Measurements from ENCODE around the gene PIP4K2A.

The PIP4K2A gene

DNA sequence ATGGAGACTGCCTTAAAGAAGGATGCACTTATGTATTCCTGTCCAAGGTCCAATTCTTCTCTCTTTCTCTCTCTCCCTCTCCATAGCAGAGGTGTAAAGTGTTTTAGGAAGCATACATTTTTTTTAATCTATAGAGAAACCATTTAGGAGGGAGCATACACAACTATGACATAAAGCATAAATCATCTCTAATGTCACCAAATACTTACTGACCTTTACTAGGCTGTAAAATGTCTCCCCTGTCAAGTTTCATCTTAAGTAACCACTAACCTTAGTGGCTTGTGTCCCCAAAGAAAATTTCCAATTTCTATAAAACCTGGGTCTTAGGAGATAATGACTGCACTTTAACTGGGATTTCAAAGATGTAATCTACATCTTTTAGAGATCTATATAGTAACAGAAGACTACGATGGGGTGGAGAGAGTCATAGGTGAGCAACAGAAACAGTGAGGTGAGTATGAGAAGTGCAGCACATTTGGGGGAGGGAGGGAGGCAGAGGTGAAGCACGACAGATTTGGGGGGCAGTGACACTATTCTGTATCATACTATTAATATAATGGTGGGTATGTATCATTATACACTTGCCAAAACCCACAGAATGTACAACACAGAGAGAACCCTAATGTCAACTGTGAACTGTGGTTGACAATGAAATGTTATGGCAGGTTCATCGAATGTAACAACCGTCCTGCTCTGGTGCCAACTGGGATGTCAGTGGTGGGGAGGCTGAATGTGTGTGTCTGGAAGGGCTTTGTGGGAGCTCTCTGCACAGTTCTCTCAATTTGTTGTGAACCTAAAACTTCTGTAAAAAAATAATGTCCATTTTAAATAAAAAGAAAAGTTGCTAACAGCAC, 79.5 kb downstream of the PIP4K2A start:
- DNase-seq, result no peak

DNA sequence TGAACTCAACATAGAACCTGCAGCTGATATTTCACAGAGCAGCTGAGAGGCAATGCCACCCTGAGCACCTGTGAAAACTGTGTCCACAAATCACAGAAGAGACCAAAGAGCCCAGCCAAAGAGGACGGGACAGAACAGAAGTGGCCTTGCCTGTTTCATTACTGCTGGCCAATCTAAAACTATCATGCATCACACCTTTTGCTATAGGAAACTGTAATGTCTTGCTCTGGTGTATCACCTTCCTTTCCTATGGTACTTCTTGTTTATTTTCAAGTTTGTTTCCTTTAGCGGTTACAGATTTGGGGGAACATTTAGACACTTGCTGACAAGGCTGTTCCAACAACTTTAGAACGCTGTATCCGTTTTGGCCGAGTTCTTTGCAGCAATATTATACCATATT, 80.3 kb downstream of the PIP4K2A start:
- DNase-seq, result no peak

DNA sequence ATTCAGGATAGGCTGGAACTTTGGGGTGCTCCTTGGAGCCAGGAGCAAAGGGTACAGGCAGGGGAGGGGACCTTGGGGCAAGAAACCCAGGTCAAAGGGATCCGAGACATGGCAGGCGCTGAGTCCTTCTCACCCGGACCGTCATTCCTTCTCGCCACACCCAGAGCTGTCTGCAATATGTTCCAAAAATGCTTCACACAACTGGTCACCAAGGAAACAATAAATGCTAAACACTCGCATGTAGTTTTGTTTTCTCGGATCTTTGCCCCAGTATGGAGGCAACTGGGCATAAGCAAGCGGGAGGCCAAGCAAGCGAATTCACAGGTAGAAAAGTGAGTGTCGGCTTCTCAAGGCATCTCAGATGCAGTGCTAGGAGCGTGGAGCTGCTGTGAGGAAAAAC, 80.8 kb downstream of the PIP4K2A start:
- no peak for DNase-seq

DNA sequence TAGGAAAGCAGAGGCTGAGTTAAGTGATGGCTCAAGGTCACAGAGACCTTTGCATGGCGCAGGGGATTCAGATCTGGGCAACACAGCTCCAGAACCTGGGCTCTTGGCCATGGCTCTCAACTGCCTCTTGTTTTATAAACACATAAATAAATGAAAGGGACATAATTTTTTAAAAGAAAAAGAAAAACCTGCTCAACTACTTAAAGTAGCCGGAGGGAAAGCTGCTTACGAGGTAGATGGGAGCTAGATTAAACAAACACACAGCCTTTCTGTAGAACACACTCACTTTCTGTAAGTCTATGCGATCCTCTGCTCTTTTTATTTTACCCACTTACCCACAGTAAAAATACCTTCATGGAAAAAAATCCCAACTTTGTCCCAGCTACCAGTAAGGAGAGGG, 81.3 kb downstream of the PIP4K2A start:
- no peak for DNase-seq

DNA sequence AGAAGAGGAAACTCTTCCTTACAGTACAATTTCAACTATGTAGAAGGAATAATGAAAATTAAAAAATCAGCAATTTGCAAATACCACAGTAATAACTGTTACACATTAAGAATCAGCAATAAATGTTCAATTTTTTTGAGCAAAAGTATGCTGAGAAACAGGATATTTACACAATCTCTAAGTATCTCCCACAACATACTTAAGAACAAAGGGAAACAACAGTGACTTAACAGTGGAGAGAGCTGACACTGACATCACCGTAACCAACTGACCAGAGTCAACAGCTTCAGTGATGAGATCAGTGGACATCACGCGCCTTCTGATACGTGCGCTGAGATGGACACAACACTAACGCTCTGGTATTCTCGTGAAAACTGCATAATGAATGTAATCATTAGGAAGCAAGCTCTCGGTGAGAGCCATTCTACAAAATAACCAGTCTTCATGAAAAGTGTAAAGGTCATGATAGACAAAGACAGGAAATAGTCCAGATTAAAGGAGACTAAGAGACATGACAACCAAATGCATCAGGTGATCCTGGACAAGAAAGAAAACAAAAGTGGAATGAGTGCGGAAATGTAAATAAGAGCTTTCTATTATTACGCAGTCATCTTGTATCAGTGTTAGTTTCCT, 82.6 kb downstream of the PIP4K2A start:
- no peak for DNase-seq

DNA sequence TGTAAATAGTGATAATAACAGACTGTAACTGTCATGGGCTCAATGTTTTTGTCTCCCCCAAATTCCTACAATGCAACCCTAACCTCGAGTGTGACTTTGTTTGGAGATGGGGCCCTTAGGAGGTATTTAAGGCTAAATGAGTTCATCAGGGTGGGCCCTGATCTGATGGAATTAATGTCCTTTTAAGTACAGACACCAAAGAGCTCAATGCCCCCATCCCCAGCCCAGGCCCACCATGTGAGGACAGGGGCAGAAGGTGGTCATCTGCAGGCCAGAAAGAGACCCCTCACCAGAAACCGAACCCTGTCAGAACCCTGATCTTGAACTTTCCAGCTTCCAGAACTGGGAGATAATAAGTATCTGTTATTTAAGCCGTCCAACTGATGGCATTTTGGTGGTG, 83.2 kb downstream of the PIP4K2A start:
- DNase-seq, result no peak

DNA sequence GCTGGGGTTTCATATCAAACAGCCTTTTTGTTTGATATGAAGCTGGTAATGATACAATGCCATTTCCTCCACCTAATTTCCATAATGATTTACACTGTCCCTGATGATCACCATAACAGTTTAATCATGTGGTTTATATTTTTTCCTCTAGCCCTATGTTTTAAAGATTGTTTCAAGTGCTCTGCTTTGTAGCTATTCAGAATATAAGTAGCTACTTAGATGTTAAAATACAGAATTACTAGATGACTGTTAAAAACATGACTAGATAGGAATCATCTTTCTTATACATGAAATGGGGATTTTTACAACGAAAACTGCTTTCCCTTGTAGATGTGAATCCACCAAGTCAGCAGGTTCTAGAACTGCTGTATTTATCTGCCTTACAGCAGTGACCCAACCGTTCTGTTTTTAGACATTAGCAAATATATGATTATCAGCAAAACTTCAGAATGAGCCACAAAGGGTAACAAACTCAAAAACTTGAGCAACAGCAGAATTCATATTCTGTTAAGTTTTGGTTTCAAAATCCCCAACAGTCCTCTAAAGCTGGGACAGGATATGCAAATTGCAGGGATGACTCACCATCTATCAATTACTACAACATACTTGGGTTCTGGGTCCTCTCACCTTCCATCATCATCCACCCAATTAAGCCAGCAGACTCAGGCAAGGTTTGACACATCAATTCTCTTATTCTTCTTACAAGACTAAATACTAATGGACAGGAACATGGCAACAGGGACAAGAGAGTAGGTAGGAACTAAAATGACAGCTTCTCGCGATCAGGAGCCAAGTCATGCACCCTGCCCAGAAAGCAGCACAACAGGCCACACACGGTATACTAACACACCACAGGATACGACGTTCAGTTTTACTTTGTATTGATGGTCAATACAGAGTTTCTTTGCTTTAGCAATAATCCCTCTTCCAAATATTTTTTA, 83.9 kb downstream of the PIP4K2A start:
- DNase-seq, result peak; percentile 63

DNA sequence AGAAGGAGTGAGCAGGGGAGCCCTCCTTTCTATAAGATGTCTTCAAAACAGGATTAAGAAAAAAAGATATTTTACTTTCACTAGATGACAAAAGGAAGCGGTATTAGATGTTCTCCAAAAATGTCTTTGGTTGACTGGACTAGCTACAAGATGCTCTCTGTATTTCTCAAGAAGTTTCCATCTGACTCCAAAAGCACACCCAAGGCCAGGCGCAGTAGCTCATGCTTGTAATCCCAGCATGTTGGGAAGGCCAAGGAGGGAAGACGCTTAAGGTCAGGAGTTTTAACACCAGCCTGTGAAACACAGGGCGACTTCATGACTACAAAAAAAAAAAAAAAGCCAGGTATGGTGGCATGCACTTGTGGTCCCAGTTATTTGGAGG, 84.5 kb downstream of the PIP4K2A start:
- no peak for DNase-seq

DNA sequence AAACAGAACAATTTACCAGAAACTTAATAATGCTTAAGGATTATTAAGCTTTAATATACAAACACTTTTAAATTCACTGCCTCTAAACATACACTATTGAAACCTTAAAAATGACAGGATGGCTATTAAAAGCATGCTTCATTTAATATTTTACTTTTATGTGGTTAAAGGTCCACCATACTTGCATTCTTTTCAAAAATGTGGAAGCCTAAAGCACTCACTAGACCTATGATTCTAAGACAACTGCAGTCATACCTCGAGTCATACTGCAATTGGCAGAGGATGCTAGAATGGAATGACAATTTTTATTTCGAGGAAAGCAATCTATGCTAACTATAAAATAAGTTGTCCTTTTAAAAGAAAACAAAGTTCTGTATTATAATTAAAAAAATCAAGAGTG, 85.3 kb downstream of the PIP4K2A start:
- peak; percentile 58 for DNase-seq

DNA sequence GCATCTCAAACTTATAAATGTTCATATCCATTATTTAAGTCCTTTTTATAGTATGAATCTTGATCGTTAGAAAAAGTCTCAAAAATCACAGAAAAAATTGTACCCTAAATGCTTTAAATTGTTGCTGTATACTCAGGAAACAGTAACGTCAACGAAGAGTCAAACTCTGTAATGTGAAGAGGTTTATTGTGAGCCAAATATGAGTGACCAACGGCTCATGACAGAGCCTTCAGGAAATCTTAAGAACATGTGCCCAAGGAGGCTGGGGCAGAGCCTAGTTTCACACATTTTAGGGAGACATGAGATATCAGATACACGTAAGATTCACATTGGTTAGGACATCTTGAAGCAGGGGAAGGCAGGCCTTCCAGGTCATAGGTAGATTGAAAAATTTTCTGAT, 86.1 kb downstream of the PIP4K2A start:
- no peak for DNase-seq

DNA sequence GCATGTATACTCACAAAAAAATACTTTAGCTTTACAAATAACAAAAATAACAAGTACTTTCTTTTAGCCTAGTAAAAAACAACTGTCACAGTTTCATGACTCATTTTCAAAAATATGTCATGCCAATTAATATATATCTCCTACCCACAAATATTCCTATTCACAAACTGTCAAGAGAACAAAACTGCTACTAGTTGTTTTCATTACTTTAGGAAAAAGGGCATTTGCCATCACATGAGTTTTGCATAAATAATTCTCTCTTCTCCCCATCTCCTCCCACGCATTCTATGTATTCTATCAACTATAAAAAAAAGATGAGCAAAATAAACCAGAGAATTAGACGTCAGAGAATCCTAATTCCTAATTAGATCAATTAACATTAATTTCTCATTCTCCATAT, 87.6 kb downstream of the PIP4K2A start:
- DNase-seq, result peak; percentile 27

DNA sequence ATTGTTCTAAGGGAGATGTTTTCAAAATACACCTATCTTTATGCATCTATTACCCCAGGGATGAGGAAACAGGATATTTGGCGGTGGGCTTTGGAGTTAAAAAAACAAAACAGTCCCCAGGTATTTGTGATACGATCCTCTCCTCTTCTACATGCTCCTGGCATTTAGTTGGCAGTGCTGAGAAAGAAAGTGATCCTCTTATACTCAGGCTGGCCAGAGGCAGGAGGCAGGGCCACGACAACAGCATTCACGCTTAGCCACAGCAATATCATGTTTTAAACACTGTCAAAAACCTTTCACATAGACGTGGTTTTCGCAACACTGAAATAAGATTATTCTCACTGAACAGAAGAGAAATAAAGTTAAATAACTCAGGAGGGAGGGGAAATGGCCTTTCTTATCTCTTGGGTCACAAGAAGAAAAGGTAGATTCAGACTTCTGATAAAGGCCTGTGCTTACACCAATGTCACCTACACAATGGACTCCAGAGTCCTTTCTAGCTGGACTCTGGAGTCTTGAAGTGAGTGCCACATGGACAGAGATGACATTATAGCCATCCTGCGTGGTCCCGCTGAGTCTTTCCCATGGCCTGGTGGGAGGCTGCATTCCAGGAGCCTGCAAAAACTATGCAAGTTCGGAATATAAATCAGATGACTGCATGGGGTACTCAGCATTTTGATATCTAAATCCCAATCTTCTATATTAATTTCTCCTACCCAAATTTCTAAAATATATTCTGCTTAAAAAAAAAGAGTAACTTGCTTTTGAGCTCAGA, 88.7 kb downstream of the PIP4K2A start:
- peak; percentile 57 for DNase-seq

DNA sequence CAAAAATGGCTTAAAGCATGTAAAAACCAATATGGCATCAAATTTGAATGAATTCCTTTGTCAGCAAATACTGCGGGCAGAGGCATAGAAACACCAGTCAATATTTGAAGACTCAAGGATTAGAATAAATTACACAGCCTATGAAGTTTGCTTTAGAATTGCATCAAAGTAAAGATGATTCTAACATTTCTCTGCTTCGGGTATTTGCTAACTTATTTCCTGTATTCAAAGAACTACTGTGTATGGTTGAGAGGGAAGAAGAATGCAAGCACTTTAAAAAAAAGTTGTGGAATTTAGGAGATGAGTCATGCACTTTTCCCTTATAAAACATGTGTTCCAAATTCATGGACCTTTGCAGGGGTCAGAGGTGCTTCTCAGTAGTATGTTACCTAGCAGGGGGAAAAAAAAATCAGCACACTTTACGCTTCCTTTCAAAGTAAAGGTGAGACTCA, 90.1 kb downstream of the PIP4K2A start:
- DNase-seq, result peak; percentile 87

DNA sequence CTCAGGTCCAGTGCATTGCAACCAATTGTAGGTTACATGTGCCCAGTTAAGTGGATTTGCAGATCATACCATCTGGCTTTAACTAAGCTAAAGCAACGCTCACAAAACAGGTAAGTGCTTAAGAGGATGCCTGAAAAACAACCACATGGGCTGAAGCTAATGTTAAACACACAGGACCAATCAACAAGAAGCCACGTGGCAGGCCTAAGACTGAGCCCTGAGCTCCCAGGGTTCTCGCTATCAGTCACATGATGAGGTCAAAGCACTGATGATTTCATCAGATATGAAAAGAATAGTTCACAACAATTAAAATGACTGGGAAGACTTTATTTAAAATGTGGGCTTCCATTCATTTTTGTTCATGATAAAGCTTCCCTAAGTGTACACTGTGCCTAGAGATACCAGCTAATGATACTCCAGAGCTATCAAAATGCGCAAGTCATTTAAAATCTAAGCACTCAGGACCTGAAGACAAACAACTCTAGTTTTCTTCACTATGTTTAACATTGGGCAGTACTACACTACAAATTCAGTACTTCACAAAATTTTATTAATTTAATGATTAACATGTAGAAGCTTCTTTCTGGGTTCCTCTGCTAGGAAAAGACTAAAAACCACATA, 90.6 kb downstream of the PIP4K2A start:
- no peak for DNase-seq

DNA sequence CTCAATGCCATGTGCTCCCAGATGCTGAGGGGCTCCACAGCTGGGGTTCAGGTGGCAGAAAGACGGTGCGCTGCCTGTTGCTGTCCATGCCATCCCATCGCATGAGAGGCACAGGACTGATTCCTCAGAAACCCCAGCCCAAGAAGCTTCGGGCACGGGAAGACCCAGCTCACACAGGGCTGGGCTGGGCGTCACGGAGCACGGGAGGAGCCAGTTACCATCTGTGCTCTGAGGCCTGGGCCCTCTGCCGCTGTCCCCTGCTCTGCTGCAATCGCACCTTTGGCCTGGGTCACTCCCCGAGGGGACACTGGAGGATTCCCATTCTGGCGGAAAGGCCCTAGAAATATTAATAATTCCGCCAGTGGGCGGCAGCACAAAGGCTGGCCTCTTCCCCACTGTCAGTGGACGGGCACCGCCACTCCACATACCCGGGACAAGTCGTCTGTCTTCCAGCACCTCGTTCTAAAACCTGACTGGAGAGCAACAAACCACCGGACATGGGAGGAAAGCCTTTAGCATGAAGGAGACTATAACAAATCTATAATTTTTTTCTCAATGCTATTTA, 92.1 kb downstream of the PIP4K2A start:
- no peak for DNase-seq

DNA sequence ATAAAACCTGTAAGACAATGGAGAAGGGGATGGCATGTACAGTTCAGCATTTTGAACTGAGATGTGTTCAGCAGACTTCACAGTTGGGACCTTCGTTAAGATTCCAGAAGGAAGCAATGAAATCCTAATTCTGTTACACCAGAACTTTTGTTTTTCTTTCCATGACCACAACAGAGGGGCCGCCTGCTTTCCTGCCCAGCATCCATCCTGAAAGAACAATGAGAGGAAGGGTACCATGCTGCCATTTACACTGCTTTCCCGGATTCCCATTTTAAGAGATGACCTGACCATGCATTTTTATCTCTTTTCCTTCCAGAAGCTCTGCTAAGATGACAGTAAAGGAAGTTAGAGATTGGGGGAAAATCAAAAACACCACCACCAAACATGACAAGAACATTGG, 92.7 kb downstream of the PIP4K2A start:
- DNase-seq, result no peak

DNA sequence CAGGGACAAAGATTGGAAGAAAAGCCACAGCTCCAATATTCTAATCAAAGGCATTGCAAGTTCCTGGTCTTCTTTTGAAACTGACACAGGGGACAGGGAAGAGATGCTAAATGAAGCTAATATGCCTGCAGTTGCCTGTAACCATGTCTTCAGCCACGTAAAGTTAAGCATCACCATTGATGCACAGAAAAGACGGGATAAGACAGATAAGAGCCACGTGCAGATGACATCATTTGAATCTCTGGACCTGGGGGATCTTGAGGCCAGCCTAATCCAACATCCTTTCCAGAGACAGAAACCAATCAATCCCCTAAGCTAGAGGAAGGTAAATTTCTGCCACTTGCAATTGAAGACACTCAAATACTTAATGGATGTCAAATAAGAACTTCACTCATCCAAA, 93.4 kb downstream of the PIP4K2A start:
- no peak for DNase-seq

DNA sequence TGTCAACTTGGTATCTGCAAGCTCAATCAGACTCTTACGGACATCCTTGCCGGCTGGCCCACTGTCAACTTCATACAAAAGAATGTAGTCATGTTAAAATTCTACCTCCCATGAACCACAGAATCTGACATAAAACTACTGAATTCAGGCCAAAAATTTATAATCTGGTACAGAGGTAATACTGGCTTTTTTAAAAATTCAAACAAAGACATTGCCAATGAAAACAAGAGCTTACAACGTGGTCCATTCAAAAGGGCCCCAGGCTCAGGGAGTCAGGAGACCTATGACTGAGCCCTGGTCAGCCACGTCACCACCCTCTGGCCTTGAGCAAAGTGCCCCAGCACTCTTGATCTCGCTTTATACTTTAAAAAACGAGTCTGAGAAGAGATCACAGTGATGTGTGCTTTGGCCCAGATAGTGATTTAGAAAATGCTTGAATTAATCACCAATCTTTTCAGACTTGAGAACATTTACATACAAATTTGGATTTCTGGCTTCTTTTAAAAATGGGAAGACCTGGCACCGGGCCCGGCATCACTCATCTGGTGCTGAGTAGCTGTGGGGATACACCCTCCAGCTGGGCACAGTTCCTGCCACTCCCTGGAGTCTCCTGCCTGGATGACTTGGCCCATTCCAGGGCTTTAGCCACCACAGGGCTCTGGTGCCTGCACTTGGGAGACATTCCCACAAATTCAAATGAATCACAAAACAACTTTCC, 94.1 kb downstream of the PIP4K2A start:
- DNase-seq, result peak; percentile 96

DNA sequence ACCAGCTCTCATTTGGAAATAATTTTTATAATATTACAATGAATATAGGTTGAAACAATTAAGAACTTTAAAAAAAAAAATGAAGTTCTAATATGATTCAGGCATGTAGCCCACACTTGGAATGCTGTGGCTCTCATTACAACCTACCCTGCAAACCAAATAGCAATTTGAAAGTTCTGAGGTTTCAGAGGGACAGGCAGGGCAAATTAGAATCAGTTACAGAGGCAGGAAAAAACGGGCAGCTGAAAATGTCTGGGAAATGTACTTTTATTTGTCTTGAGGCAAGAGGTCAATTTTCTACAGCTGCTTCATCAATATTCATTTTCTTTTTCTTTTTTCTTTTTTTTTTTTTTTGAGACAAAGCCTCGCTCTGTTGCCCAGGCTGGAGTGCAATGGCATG, 95.3 kb downstream of the PIP4K2A start:
- DNase-seq, result peak; percentile 54

DNA sequence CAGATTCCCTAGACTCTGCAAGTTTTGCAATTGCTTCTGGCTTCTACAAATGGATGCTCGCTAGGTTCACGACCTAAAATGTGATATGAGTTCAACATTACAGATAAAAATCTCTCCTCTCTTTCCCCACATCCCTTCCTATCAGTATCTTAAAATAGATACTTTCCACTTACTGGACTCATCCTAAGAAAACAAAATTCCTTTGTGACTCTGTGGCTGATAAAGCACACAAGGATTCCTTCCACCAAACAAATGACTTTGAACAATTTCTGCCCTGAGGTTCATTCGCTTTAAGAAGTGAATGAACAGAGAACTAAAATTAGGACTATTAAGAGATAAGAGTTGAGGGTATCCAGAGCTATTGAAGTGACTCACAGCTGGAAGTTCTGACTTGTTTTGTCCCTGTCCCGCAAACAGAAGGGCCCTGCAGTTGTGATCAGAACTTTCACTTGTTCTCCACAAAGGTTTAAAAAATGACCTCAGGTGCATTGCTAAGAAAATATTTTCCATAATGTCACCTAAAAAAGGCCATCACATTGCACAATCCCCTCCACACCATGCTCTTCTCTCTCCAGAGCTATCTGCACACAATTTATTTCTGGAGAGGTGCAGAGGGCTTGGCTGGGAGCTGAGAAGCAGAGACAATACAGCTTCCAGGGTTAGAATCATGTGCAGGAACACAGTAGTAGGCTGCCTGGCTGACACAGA, 96.1 kb downstream of the PIP4K2A start:
- peak; percentile 78 for DNase-seq

Measured in fibroblast of skin of right biceps (primary cell).